ENCODE measurements around the gene KRT6A.

Gene KRT6A

DNA sequence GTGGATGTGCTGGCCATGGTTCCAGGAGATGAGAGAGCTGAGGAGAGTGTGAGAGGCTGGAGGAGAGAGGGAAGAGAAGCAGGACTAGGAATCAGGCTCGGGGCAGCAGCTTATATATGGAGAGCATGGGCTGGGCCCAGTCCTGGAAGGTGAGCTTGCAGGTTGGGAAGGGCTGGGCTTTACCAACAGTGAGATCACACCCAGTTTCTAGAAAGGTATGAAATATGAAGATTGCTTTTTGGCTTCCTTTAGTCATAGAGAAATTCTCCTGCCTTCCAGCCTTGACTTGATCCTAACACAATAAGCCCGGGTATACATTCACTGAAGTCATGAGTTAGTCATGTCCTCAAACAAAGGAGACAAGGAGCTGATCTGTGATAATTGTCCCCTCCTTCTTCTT, at the start of gene KRT6A:
KRT6A (minus strand) TSS at position 86 of the 400 bp plus-strand sequence; CDS start at position 17, 69 bp downstream.
- DNase-seq (ENCODE audit: low spot score), result no peak

DNA sequence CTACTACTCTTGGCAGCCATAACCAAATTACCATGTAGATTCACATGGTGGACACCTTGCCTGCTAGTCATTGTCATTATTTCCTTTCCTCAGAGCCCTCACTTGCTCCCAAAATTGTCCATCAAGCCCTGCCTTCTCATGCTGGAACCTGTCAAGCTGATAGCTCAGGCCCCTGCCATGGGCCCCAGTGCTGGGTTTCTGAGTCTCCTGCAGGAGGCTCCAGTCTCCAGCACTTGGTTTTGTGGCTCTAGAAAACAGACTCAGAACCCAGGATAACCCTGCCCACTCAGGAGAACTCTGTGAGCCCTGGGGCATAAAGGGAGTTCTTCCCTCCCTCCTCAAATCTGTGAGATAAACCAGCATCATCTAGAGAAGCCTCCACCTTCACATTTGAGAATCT, 49.1 kb upstream of the KRT6A start:
- no peak for DNase-seq (ENCODE audit: low spot score)

DNA sequence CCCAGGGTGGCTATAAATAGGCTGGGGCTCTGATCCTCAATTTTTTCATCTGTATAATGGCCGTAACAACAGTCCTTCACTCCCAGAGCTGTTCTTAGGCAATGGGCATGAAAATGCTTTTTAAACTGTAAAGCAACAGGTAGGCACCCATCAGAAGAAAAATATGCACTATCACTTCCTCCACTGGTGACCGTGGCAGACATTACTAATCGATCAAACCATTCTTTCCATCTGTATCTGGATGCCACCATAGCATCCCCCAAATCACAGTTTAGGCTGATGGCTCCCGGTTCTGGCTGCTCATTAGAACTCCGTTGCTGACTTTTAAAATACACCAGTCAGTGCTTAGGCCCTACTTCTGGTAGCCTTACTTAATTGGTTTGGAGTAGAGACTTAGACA, 48.7 kb upstream of the KRT6A start:
- no peak for DNase-seq (ENCODE audit: low spot score)

DNA sequence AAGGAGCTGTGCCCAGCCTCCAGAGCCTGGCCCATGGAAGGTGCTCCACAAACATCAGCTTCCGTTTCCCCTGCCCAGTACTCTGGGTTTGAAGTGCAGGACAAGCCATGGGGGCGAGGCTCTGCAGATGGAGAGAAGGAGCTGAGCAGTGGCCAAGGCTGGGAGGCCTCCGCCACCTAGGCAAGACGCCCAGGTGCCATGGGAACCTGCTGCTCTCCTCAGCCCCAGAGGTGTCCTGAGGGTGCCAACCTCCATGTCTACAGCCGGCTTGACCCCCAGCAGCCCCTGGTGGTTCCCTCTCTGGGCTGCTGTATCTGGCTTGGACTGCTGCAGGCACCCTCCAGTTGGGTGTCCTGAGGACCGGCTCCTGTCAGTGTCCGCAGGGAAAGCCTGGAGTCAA, 47.5 kb upstream of the KRT6A start:
- no peak for DNase-seq (ENCODE audit: low spot score)

DNA sequence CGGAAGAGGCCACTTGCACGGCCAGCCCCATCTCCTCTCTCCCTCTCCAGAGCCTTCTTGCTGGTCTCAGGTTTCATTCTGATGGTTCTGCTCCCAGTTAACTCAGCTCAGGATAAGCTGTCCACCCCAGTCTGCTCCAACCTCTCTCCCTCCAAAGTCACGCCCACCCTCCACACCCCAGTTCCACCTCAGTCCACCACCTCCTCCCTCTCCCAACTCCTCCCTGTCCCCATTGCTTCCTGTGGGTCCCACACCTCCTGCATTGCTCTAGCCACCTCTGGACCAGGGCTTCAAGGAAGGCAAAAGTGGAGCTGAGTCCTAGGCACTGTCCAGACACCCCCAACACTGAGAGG, 46.7 kb upstream of the KRT6A start:
- DNase-seq (ENCODE audit: low spot score), result no peak

DNA sequence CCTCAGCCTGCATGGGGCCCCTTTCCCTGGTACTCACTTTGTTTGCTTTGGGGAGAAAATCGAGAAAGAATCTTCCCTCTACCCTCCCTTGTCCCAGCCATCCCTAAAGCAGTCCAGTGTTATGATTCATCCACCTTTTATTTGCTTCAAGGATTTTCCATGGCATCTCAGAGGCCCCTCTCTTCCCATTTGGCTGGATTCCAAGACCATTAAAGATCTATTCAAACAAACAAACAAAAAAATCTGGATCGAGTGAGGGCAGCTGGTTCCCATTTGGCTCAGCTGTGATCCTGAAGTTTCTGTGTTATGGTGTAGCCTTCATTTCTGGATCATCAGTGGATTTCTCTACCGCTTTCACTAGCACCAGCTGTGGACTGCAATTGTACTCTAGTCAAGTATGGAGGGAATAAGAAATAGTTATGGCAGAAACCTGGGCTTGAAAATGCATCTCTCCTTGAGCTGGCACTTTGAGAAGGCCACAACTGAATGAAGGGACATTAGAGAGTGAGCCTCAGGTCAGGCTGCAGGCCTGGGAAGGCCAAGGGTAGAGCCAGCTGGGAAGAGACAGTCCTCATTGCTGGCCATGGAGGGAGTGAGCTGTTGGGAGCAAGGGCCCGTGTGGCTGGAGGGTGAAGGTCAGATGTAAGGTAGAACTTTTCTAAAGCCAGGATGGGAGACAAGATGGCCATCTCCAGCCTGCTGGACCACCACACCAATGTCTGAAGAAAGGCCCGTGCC, 46.2 kb upstream of the KRT6A start:
- DNase-seq (ENCODE audit: low spot score), result no peak

DNA sequence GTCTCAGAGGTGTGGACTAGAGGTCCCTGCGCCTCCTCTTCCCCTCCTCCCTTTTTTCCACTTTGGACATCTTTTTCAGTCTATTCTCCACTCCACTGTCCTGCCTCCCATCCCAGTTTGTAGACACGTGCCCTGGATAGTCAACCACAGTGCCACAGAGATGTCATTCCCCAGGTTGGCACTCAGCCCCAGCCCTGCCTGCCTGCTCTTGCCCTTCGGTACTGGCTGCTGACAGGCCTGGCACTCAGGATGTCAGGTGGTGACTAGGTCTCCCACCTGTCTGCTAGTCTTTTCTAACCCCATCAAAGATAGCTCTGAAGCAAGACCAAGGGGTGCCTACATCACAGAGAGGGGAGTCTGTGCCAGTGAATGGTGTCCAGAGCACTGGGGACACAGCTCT, 44.0 kb upstream of the KRT6A start:
- DNase-seq (ENCODE audit: low spot score), result no peak

DNA sequence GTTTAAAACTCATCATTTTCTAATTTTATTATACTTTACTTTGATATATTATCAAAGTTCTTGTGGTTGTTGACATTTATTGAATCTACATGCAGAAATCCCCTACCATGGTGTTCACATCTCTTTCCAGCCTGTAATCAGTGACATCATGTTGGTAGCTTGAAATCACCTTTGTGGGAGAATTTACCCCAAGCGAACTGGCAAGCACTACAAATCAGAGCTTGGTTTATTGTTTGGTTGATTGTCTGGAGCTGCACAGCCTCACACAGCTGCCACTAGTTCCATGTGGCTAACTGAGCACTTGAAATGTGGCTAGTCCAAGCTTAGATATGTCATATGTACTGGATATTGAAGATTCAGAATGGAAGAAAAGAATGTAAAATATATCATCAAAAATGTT, 42.5 kb upstream of the KRT6A start:
- no peak for DNase-seq (ENCODE audit: low spot score)

DNA sequence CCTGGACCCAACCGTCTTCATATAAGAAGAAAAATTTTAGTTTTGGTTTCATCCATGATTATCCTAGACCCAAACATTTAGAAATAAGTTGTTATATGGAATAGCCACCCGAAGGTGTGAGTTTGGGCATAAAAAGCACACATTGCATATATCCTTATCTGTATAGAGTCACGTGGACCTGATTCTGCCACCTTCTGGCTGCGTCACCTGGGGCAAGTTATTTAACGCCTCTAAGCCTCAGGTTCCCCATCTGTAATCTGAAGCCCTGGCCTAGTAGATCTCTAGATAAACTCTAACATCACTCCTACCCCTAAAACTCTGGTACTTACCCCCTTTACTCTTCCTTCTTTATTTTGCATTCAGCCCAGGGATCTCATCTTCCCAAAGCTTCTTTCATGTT, 41.4 kb upstream of the KRT6A start:
- no peak for DNase-seq (ENCODE audit: low spot score)

DNA sequence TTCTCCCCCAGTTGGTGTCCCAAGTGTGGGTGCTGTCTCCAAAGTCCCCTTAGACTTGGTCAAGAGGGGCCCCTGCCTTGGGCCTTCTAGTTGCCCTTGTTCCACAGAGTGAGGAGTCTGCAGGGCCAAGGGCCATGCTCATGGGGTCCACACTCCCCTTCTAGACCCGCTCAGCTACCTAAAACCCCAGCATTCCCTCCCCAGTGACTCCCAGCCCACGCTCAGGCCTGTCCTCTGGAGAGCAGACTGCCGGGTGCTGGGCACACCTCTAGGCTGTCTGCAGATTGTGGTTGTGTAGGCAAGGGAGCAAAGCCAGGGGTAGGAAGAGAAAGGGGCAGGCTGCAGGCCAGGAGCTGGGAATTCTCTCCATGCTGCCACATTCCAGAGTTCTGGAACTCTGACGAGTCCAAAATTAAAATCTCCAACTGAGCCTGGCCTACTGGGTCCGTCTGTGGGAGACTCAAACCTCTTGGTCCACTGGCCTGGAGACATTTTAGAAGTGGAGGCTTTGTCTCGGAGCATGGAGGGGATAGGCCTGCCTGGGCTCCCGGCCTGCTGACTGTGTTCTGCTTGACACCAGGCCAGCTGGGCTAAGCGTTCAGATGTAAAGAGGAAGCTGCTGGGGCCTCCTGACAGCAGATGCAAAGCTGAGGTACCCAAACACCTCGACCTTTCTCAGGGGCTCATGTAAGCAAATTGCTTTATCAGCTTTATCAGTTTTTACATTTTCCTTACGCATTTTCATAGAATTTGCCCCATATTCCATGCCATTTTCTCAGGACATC, 40.8 kb upstream of the KRT6A start:
- DNase-seq (ENCODE audit: low spot score), result no peak

DNA sequence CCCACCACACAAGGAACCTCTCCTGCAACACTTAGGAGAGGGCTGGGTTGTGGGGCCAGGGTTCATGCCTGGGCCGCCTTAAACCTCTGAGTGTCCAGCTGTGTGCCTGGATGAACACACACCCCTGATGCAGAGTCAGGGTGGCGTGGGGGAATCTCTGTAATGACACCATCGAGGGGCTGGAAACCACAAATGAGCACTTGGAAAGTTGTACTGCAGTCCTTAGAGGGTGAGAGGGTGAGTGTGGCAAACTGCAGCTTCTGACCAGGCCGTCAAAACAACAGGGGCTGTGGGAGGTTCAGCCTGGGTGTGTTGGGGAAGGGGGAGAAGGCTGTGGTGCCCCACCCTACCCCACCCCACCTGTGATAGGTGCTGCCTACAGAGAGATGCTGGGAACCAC, 39.6 kb upstream of the KRT6A start:
- DNase-seq (ENCODE audit: low spot score), result no peak

DNA sequence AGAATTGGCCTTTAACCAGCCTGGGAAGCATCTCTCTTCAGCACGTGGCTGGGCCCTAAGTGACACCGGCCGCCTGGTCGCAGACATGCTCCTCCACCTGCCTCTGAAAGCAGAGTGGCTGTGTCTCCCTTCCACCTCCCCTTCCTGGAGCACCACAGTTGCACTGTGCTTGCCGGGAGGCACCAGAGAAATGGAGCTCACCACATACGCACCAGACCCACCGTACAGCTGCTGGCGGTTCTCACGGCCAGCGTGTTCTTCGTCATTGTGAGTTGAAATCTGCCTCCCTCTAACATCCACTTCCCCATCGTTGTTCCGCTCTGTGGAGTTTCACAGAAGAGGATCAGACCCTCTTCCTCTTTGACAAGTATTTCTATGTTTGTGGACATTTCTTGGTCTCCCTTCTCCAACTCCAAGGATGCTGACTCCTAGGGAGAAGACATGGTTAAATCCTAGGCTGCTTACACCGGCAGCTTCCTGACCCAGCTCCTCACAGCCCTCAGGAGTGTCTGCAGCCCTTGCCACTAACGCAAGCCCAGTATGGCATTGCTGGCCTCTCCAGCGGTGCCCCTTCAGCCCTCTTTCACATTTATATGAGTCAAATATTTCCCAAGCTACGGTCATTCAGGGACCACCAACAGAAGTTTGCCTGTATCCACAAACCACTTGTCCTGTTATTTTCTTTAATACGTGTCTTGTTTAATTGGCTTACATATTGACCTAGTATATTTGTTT, 38.7 kb upstream of the KRT6A start:
- no peak for DNase-seq (ENCODE audit: low spot score)

DNA sequence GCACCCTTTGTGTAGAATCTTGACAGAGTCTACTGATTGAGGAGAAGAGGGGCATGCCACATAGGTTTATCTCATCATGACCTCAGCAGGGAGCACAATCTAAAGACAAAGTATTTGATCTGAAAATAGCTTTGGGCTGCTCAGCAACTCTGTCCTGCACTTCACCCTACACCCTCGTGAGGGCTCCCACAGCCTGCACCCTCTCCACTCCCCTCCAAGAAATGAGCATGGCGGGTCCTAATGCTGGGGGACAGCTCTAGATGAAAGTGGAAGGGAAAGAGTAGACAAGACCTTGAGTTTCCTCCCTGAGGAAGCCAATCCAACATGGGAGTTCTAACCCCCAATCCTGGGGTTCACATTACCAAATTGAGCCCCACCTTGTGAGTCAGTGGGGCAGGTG, 37.8 kb upstream of the KRT6A start:
- no peak for DNase-seq (ENCODE audit: low spot score)

DNA sequence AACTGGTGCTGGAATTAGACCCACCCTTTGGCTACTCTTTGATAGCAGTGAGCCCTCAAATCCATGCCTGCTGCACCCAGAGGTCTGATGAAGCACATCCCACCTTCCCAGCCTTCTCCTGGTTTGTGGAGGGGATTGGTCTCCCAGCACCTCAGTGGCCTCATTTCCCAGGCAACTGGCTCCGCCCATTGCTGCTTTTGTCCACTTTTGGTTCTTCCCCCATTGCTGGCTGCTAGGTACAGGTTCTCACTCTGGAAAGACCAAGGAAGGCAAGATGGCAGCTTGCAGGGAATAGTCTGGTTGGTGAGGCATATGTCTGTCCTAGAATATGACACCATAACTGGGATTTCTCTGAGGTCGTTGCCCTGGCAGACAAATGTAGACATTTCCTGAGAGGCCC, 37.3 kb upstream of the KRT6A start:
- DNase-seq (ENCODE audit: low spot score), result no peak

DNA sequence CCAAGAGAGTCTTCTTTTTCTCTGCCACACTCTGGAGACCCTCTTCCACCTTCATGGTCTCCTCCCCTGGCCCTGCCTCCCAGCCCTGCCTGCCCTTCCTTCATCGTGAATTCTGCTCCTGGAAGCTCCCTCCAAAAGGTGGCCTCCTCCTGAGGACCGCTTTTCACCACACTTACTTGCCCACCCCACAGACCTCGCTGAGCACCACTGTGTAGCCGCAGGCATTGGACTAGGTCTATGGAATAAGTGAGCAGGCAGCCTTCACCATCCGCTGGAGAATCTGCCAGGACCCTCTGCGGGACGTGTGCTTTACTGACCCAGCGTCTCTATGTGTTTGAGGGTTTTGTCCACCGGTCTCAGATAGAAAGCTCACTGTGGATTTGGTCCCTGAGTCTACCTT, 36.8 kb upstream of the KRT6A start:
- DNase-seq (ENCODE audit: low spot score), result no peak

DNA sequence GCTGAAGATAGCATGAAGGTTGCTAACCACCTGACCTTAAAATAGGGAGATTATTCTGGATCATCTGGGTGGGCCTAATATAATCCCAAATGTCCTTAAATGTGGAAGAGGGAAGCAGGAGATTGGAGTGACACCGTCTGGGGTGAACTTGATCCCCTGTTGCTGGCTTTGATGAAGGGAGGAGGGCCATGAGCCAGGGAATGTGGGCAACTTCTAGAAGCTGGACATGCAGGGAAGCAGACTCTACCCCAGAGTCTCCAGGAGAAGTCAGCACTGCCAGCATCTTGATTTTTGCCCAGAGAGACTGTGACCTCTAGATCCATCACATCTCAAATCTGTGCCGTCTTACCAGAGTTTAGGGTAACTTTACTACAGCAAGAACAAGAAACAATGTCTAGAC, 36.4 kb upstream of the KRT6A start:
- no peak for DNase-seq (ENCODE audit: low spot score)

DNA sequence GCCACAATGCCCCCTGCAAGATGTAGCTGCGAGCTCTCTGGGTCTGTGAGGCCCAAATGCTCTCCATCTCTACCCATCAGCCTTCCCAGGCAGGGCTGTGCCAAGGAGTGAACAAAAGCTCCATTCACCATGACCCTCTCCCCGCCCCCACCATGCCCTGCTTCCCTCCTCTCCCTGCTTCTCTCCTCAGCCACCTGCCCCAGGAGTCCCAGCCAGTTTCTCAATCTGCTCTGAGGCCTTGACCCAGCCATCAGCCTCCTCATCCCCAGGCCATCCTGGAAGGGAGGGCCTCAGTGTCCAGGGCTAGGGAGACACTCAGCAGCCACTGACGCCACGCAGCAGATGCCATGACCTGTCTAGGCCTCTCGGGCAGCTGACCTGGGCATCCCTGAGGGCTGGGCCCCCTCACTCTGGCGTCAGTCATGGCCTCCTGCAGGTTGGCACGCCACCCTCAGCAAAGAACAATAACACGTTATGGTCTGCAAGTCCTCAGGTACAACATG, 35.6 kb upstream of the KRT6A start:
- DNase-seq (ENCODE audit: low spot score), result no peak

DNA sequence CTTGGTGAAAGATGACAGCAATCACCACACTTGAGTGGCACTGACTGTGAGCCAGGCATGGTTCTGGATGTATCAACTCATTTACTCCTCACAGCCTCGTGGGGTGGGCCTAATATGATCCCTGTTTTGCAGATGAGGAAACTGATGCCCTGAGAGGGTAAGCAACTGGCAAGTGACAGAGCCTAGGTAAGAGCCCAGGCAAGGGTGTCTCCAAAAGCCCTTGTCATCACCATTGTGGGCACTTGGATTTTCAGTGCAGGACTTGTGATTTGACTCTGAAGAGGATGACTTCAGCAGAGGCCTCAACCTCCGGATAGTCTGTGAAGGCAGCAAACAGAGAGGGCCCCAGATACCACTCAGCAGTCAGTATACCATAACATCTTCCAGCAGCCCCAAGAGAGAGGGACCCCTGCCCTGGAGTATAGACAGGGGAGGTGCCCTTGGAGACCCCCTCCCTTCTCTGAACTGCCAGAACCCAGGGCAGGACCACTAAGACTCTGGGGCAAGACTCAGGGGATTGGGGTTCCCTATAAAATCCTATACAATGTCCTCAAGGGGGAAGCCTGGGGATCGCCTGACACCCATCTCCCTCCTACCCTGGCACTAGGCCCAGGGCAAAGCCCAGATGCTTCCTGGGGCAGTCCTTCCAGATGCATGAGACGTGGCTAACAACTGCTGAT, 34.2 kb upstream of the KRT6A start:
- DNase-seq (ENCODE audit: low spot score), result no peak

DNA sequence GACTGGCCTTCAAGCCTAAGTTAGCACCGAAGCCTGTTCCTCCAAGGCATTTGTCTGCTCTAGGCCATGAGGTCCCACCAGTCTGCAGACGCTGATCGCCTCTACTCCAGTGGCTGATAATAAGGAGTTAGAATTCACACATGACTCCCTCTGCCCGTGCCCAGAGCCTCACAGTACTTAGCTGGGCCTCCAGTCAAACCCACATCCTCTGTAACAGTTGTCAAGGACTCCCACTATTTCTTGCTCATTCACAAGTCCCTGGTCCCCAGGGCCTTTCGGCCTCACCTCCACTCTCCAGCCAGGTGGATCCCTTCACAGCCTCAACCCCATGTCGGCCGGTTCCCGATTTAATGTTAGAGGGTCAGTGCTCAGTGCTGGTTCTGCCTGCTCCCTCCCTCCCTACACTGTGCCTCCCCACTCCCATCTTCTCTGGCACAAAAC, 33.5 kb upstream of the KRT6A start:
- DNase-seq (ENCODE audit: low spot score), result no peak

DNA sequence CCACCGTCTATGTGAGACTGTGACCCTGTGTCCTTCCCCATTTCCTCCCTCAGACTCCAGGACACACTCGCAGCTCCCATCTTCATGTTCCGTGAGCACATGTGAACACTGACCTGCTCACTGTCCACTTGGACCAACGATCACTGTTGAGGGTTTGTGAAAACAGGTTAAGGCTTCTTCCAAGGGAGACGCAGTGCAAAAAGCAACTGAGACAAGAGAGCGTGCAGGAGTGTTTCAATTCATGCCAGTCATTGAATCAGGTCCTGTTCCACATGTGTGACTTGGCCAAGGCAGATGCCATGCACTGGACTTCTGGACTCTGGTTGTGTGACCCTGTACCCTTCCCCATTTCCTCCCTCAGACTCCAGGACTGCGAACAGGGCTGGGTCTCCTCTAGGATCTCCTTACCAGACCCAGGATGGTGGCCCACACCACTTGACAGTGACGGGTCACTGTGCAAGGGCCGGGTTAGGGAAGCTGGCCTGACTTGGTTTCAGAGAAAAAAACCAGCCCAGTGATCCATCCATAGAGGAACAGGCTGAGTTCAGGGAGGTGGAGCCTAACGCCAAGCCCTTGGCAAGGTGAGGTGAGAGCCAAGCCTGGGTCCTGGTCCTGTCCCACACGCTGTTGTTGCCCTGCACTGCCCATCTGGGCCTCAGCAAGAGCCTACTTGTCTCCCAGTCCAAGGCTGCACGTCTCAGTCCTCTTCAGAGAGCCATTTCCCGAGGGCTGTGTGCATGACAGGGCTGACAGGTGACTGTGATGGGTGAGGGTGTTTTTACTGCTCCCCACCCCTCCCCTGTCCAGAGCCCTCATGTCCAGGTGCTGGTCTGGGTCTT, 32.8 kb upstream of the KRT6A start:
- DNase-seq (ENCODE audit: low spot score), result no peak

DNA sequence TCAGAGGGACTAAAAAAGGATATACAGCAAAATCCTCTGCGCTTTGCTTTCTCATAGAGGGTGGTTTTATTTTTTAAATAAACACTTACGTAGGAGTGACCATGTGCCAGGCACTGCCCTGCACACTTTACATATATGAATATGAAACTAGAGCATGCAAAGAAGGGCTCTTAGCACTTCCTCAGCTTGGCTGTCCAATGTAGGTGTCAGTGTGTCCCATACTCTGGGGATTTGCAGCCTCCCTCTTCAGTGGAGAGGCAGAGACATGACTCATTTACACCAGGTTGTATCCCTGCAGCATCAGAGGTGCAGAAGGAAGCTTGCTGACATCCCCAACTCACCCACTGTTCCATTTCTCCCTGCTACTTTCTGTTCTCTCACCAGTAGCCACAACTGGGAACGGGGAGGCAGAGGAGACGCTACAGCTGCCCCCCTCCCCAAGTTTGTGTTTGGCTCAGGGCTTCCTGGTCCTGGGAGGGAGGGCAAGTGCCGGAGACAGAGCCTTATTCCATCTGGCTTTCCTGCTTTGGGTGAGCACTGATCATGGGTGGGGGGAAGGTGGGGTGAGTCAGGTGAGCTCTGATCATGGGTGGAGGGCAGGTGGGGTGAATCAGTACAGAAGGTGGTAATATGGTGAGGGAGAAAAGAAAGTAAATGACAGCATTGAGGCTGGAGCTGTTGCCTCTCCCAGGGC, 32.0 kb upstream of the KRT6A start:
- DNase-seq (ENCODE audit: low spot score), result no peak
